Left forelimb (tissue), 1 donor: ENCODE data around the gene EPHB2.

Experiments
- DNase-seq: peaks from one replicate; pipeline ENCODE4 v3.0.0-alpha.2; 2018; ENCODE audit warnings: low spot score

The EPHB2 gene

DNA sequence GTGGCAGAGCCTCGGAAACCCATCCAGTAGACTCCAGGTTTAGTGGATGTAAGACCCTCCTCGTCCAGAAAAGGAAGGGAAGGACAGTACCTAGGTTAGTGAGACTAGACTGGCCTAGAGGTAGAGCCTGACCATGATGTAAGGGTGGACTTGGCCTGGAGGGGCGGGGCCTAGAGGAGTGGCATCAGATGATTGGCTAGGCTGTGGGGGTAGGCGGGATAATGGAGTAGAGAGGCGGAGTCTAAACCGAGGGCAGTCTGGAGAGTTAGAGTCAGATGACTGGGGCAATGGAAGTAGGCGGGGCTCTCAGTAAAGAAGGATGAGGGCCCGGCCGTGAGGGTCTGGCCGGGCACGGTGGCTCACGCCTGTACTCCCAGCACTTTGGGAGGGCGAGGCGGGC, 70.1 kb downstream of the EPHB2 start:
- DNase-seq, result no peak

DNA sequence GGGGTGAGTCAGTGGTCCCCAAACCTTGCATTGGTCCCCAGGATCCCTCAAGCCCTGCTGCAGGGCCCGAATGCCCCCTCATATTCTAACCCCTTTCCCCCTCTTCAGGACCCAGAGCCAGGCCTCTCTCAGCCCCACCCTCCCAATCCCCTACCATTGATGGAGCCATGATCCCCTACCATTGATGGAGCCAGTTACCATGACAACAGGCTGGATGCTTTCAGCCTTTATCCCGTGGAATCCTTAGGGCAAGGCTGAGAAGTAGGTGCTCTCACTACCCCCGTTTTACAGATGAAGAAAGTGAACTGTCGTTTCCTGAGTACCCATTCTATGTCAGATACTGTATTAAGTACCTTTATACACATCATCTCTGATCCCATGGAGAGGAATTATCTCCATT, 70.8 kb downstream of the EPHB2 start:
- DNase-seq, result no peak

DNA sequence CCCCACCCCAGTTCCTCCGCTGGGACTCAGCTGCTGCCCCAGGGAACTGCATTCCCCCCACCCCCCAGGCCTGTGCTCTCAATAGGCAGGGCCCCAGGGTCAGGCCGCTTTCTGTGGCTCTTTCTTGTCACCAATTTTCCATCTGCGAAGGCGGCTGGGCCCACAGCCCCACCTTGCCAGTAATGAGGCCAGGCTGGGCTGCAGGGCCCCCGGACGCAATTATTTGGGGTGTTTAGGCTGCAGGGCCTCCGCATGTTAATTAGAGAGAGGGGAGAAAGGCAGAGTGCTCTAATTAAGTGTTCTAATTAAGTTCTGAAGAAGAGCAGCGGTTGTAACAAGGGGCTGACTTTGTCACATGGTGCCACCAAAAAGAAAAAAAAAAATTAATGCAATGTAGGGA, 71.8 kb downstream of the EPHB2 start:
- DNase-seq, result no peak

GRCh38 chr1:22784317-22784716, 73.7 kb downstream of the EPHB2 start:
- DNase-seq, result no peak

- DNase-seq, result no peak
Measured at GRCh38 chr1:22784737-22785136, 74.1 kb downstream of the EPHB2 start.

- DNase-seq, result no peak
Measured at GRCh38 chr1:22786101-22786500, 75.5 kb downstream of the EPHB2 start.

DNA sequence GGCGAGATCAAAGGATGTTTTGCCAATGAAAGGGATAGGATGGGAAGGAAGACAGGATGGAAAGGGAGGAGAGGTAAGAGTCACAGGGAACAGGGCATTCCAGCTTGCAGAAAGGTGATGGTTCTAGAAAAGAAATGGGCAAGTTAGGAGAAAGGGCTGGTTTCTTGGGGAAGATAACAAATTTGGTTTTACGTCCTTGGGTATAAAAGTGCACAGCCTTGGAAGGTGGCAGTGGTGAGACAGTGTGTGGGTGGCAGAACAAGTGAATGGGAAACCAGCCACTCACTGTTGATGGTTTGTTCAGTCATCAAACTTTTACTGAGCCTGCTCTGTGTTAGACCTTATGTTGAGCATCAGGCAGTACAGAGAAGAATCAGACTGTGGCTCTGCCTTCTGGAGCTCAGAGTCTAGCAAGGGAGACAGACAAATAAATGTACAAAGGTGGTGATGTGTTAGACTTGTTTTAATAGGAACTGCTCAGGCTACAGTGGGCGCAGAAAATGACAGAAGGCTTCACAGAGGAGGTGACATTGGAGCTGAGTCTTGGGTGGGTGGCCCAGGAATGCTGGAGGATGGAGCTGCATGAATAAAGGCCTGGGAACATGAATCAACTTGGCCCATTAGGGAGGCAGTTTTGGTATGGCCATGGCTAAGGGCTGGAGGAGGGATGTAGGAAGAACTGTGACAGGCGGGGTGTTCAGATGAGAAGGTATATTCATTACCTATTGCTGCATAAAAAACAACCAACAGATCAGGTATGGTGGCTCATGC, 76.3 kb downstream of the EPHB2 start:
- DNase-seq, result no peak

DNA sequence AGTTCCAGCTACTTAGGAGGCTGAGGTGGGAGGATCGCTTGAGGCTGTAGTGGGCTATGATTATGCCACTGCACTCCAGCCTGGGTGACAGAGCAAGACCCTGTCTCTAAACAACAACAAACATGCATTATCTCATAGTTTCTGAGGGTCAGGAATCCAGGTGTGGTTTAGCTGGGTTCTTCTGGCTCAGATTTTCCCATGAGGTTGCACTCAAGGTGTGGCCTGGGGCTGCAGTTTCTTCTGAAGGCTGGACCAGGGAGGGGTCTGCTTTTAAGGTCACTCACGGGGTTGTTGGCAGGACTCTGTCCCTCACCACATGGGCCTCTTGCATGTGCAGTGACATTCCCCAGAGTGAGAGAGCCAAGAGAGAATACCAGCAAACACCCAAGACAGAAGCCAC, 77.0 kb downstream of the EPHB2 start:
- DNase-seq, result no peak

- DNase-seq, result no peak
Measured at GRCh38 chr1:22788254-22788661, 77.6 kb downstream of the EPHB2 start.

- DNase-seq, result no peak
Measured at GRCh38 chr1:22789356-22789994, 78.8 kb downstream of the EPHB2 start.

- DNase-seq, result peak; percentile 72
Measured at GRCh38 chr1:22790232-22791008, 79.8 kb downstream of the EPHB2 start.

DNA sequence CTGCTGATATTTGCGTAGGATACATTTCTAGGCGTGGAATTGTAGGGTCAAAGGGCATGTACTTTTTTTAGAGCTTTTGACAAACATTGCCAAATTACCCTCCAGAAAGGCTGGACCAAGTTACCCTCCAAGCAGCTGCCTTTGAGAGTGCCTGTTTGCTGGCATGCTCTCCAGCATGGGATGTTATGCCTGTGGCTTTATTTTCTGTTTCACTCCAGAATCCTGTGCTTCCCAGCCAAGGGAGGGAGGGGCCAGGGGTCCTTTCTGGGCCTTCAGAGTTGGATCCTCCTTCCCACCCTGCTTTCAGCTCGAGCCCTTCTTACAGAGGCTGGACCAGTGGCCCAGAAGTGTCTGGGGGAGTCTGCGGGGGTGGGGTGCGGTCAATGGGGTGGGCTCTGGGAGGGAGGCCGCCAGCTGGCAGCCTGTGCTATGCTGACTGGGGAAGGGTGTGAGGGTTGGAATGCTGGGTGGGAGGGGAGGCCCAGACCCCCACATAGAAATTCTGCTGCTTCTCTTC, 81.2 kb downstream of the EPHB2 start:
- DNase-seq, result peak; percentile 75

DNA sequence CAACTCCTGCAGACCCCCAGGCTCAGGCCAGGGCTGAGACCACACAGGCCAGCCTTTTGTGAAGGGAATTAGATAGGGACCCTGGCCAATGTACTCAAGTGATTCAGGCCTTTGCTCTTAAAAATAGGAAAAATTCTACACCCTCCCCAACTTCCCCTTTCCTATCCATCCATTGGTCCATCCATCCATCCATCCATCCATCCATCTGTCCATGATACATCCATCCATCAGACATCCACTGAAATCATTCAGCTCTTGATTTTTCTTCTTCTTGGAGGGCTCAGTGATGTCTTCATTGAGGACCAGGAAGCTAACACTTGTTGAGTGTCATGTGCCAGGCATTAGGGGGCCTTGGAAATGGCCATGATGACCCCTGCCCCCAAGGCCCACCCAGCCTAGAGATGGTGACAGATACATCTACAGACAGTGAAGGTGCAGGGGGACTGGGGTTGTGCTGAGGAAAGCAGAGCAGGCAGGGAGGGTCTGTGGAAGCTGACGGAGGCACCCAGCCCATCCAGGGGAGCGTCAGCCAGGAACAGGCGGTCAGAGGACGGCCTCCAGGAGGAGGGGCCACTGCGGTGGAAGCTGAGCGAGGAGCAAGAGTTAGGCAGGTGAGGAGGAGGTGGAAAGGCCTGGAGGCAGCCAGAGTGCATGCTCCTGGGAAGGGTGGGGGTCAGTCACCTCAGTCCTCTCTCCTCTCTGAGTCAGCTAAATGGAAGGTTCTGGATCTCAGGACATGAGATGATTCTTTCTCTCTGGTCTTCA, 81.9 kb downstream of the EPHB2 start:
- DNase-seq, result no peak

GRCh38 chr1:22793647-22794046, 83.0 kb downstream of the EPHB2 start:
- no peak for DNase-seq

DNA sequence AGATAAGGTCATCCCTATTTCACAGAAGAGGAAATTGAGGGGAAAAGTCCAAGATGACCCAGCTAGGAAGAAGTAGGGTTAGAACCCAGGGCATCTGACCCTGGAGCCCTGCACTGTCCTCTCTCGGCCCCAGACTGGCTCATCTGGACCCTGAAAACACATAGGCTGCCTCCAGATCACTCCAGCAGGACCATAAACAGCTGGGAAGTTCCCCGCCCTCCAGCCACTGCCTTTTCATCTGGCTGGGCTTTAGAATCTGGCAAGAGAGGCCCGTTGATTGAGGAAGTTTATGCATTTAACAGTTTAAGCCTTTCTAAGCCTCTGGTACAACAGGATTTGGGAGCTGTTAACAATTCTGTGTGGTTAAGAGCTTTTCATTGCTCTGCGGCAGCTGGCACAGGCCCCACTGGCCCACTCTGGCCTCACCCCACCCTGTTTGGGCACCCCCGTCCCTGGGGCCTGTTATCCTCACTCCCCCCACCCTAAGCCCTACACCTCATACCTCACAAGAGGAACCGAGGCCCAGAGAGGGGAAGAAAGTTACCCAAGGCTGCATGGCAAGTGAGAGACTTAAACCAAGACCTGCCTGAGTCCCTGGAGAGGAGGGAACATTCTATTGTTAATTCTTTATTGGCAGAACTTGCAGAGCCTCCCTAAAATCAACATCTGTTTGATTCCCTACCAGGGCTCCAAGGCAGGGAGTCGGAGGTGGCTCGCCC, 84.2 kb downstream of the EPHB2 start:
- no peak for DNase-seq

DNA sequence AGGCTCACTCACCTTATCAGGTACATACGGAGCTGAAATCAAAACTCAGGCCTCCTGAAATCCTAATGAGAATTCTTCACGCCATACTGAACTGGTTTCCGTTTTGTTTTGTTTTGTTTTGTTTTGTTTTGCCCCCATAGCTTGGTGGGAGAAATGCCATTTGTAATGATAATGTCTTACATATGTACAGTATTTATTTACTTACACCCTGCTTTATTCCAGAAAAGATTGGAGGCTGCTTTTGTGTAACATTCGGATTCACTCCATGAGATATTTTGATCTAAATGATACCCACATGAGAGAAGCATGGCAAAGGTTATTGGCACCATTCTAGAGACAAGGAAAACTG, 84.7 kb downstream of the EPHB2 start:
- DNase-seq, result no peak

GRCh38 chr1:22796642-22797041, 86.0 kb downstream of the EPHB2 start:
- no peak for DNase-seq

DNA sequence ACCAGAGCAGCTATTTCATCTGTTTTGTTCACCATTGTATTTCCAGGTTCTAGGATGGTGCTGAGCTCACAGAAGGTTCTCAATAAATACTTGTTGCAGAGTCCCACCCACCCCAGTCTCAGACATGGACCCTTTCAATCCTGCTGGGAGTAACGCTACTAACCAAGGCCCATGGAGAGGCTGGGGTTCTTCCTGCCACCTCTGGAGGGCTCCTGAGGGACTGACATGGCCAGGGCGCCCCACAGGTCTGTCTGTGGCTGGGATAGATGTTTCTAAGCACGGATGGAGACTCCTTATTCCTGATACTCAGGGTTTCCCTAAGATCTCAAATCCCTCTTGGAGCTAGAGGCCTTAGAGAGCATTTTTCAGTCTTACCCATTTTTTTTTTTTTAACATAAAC, 87.4 kb downstream of the EPHB2 start:
- no peak for DNase-seq

- DNase-seq, result no peak
Measured at GRCh38 chr1:22799971-22800370, 89.3 kb downstream of the EPHB2 start.

GRCh38 chr1:22800629-22801028, 90.0 kb downstream of the EPHB2 start:
- no peak for DNase-seq

- DNase-seq, result no peak
Measured at GRCh38 chr1:22801347-22801746, 90.7 kb downstream of the EPHB2 start.

GRCh38 chr1:22801761-22802160, 91.1 kb downstream of the EPHB2 start:
- DNase-seq, result no peak
